CD4-positive, alpha-beta T cell treated with Interleukin-6 at 100 ng/mL for 8 hours (primary cell): ENCODE data around the gene OR51F2.
"Not testable (repeated sequence)": the region's sequence is repeated elsewhere in the genome, so short reads cannot be mapped to it uniquely, and the experiment has no call there.

ENCODE experiments used
- DNase-seq: peaks from one replicate; pipeline ENCODE4 v3.0.0-alpha.2; 2020; ENCODE audit warnings: mixed read lengths, low spot score

The OR51F2 gene, protein sequence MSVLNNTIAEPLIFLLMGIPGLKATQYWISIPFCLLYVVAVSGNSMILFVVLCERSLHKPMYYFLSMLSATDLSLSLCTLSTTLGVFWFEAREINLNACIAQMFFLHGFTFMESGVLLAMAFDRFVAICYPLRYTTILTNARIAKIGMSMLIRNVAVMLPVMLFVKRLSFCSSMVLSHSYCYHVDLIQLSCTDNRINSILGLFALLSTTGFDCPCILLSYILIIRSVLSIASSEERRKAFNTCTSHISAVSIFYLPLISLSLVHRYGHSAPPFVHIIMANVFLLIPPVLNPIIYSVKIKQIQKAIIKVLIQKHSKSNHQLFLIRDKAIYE

DNA sequence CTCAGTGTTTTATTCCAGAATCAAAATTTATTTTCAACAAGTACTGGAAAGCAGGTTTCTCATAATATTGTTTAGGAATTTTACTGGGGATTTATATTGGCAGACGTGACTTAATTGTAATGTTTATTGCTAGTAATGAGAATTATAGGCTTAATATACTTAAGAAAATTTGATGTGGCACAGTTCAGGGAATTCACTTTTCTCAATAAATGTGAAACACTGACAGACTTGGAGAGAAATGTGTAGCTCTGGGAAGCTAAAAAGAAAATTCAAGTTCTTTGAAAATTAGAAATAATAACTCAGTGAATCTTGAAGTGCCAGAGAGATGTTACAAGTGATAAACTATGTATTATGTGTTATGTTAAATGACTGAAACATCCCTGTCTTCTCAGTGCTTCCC is at the start of gene OR51F2:
Gene OR51F2 (plus strand): TSS at position 301 of the 400 bp plus-strand sequence. CDS start 101 bp downstream, outside the sequence.
- no peak for DNase-seq

DNA sequence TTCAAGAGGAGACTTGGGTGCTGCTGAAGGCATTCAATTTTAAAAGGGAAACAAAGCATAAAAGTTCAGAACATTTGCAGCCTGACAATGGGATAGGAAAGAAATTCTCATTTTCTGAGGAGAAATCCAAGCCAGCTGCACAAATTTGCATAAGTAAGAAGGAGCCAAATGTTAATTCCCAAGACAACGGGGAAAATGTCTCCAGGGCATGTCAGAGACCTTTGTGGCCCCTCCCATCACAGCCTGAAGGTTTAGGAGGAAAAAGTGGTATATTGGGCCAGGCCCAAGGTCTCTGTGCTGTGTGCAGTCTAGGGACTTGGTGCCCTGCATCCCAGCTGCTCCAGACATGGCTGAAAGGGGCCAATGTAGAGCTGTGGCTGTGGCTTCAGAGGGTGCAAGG is 38.7 kb upstream of the OR51F2 start:
- no peak for DNase-seq

DNA sequence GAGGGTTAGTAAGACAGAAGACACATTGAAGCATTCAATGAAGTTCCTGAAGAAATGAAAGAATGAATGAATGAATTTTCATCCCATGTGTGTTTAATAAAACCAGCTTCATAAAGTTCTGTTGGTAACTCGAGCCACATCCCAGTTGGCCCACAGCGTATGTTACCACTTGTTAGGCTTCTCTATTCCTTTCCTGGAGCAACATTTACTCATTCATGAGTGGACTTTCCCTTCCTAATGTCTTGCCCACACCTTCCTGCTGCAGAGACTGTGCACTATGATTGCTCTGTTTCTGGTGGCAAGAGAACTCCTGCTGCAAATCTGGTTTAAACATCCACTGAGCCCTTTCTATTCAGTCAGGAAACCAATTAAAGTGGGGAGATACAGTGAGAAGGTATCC is 23.9 kb upstream of the OR51F2 start:
- no peak for DNase-seq

DNA sequence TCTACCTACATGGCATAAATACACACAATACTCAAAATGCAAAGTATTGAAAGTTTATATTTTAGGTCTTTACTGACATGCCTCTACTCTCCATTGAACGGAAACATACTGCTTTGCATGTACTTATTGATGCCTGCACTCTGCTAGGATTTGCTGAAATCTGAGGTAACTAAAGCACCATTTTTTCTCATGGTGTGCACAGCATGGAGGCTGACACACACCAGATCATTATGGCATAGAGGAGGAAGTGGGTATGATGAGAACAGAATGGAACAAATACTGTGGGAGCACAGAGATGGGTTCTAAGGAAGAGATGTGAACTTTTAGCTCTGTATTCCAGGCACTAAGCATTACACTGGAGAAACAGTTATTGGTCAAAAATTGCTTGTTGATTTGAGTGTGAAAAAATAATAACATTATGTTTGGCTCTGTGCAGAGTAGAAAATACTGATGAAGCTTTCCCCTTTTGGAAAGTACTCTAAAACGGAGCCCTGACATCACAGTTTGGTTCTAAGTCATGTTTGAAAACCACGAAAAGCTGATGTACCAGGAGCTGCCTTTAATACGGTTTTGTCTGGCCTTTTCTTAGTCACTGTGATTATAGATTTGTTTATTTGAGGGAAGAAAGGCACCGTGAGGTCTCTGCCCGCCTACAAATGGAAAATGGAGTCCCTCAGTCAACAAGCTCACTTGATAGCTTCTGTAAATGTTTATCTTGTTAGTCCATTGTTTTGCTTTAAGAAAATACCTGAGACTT is 22.5 kb upstream of the OR51F2 start:
- DNase-seq: no peak

DNA sequence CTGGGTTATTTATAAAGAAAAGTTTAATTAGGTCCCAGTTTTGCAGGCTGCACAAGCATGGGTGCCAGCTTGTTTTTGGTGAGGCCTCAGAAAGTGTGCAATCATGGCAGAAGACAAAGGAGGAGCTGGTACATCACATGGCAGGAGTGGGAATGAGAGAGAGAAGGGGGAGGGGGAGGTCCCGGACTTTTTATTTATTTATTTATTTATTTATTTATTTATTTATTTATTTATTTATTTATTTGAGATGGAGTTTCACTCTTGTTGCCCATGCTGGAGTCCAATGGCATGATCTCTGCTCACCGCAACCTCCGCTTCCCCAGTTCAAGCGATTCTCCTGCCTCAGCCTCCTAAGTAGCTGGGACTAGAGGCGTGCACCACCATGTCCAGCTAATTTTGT is 19.8 kb upstream of the OR51F2 start:
- DNase-seq: not testable (repeated sequence)

DNA sequence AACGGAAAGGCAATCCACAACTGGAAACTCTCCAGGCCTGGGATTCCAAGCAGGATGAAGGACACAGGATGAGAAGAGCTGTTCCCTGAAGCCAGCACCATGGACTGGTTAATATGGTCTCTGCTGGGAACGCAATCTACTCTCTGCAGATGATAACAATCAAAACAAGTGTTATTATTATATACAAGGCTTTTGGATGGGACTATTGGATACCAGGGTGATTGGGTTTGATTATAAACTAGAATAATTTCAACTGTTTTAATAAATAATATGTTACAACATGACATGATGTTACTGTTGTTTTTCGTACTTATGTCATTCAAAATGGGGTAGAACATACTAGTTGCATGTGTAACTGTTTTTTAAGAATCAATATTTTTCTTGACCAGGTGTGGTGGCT is 16.8 kb upstream of the OR51F2 start, which contains the start of gene OR52R1:
Gene OR52R1 (minus strand): TSS at position 101 of the 400 bp plus-strand sequence. CDS start 0 bp downstream, at position 101.
- no peak for DNase-seq

DNA sequence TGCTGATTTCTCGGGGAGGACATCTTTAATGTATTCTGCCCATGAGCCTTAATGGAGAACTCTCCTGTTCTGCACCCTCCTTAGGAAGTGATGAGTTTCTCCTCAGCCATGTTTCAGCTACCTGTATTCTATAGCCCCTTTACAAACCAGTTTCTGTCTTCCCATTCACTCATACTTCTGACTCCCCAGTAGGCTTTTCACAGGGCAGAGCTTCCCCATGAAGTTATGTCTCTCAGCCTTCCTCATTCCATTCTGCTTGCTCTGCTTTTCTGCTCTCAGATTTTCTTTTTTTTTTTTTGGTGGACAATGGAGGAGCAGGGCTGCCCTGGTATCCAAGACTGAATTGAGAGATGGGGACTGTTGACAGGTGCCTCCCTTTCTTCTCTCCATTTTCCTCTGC is 12.6 kb upstream of the OR51F2 start:
- no peak for DNase-seq

DNA sequence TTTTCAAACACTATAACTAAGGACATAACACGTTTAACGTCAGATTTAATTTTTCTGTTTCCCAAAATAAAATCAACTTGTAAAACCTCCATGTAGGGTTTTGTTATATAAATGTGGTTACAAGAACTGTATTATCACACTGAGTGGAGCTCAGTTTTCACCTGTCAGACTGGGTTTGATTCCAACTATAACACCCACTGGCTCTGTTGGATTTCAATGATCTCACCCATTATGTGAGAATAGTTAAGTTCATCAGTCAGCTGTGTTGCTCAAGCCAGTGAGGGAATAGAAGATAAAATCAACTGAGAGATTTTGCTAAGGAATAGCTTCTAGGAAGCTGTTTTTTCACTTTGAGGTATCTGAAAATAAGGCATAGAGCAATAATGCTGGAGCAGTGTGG is 11.9 kb upstream of the OR51F2 start:
- DNase-seq: no peak

DNA sequence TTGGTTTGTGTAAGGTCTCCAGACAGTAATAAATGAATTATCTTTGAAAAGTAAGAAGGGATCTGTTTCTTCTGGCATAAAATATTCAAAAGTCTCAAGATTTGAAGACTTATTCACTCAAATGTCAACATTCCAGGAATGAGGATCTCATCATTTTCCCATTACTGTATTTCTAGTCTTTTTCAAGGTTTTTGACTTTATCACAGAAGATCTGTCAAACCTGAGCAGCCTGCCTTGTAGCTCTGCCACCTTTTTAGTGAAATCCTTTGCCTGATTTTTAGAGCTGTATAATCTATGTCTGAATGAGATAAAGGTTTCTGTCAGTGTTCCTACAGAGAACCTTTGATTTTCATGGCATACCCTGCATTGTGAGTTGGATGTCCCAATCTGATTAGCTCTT is 4.0 kb downstream of the OR51F2 start:
- DNase-seq: no peak

DNA sequence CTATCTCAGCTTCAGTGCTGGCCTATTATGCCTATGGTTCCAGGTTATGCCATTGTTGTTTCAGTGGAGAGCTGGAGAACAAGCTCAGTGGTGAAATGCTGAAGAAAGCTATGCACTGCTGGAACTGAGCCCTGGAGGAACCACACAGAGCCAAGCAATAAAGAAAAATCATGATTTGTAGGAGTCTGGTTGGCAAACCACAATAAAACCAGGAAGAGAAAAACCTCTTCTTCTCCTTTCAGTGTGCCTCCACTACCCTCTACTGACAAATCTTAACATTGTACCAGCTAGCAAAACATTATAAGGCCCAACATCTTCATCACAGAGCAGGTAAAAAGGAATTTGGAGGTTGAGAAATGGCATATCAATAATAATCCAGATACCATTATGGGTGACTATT is 5.3 kb downstream of the OR51F2 start:
- no peak for DNase-seq

DNA sequence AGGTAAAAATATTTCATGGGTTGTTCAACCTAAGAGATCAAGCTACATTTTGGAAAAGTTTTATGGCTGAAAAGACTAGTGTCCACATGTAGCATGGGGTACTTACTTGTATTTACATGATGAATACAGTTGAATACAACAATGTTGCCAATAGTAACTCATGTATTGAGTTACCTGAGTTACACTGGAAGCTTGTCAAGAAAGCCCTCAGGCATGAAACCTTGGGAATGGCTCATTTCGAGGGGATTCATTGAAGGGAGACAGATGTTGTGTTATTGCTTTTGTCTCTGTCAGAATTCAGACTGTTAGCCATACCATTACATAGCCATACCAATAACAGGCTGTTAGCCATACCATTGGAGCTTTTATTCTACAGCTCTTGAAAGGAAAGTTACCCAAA is 9.2 kb downstream of the OR51F2 start:
- no peak for DNase-seq

DNA sequence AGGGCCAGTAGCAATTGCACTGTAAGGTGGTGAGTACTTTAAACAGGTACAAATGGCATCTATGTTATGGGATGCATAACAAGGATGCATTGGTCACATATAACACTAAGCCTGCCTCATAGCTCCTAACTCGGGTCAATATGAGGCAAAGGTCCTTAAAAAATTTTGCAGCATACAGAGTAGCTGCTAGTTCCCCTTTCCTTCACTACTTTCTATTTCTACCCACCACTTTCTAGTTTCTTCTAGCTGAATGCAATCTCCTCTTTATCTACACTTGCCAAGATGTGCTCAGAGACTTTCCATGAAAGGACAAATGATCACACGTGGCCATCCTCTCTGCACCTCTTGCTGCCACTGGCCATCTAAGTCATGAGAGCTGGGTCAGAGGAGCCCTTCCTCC is 9.8 kb downstream of the OR51F2 start:
- DNase-seq: no peak

DNA sequence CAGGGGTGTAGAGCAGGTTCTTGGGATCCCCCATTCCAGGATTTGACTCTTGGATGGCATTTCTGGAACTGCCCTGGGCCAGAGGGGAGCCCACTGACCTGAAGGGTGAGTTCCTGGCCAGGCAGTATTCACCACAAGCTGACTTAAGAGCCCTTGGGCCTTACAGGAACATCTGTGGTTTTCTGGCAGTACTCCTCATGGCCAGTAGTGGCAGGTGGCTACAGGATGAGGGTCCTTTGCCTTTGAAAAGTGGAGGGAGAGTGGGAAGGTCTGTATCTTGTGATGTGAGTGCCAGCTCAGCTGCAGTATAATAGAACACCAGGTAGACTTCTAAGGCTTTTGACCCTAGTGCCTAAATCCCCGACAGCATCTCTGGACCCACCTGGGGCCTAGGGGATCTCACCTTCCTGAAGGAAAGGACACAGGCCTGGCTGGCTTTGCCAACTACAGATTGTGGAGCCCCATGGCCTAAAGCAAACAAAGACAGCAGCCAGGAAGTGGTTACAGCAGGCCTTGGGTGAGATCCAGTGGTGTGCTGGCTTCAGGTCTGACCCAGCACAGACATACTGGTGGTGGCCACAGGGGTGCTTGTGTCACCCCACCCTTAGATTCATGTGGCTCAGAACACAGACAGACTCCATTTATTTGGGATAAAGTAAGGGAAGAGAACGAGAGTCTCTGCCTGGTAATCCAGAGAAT is 18.9 kb downstream of the OR51F2 start:
- no peak for DNase-seq

DNA sequence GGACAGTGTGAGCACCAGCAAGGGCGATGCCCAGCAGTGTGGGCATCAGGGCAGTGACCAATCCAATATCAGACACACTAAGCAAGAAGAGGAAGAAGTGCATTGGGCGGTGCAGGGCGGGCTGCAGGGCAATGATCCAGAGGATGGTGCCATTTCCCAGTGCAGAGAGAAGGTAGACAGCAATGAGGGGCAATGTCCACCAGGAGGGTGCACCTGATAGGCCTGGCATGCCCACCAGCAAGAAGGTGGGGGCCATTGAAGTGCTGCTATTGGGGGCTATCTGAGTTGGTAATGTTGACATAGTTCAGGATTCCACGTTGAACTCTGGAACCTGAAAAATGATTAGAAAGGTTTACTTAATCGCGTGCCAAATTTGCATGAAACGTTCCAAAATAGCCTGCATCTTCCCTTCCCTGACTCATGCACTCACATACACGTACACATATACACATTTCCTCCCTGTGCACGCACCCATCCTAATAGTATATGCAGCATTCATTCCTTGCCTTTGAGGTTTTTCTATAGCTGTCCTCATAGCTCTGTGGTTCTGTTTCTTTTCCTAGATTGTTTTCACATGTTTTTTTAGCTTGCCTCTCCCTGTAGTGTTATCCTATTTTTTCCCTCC is 27.9 kb downstream of the OR51F2 start, which contains the start of gene OR51S1:
Gene OR51S1 (minus strand): TSS at position 301 of the 625 bp plus-strand sequence. CDS start 0 bp downstream, at position 301.
- no peak for DNase-seq

DNA sequence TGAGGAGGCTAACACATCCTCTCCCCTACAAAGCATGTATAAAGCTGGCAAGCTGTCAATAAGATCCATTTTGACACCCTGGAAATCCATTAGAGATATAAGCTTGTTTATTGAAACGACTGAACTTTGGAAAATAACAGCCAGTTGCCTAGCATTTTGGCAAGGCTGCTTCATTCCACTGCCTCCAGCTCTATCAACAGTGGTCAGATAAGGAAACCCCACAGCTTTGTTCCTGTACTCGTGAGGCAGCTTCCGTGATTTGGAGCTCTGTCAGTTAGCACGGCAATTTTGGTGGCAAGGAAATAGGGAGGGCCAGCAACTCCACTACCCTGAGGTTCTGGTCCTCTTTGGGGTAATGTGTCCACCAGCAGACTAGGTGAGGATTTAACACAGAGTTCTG is 29.9 kb downstream of the OR51F2 start:
- DNase-seq: no peak

DNA sequence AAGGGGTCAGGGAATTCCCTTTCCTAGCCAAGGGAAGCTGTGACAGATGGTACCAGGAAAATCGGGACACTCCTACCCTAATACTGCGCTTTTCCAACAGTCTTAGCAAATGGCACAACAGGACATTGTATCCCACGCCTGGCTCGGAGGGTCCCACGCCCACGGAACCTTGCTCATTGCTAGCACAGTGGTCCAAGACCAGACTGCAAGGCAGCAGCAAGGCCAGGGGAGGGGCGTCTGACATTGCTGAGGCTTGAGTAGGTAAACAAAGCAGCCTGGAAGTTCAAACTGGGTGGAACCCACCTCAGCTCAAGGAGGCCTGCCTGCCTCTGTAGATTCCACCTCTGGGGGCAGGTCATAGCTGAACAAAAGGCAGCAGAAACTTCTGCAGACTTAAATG is 33.2 kb downstream of the OR51F2 start:
- DNase-seq: not testable (repeated sequence)

DNA sequence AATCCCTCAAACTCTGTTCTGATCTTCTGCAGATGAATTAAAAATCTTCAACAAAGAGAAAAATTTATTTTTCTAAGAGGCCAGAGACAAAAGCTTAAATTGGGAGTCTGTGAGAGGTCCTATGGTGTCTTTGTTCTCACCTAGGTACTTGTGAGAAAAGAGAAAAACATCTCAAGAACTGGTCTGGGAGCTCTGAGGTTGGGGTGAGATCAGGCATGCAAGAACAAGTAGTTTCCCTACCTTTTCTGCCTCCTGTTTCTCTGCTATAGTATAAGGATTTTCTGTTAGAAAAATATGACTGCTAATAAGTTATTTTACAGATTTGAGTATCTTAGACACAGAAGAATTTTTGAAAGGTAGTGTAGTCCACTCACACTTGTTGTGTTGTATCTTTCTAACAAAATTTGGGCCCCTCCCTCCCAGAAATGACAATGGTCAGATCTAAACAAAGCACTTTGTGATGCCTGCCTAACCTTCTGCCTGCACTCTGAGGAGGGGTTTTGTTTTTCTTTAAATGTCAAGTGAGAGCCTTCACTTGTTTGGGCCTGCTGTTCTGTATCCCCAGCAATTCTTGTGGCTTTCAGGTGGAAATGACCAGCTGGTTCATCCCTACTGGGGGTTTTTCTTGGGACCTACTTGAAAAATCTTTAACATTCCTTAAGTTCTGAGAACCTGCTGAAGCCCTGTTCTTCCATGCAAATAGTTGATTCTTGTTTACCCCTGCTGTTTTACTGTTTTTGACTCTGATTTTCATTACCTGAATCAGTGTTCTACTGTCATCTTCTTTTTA is 41.5 kb downstream of the OR51F2 start:
- no peak for DNase-seq

DNA sequence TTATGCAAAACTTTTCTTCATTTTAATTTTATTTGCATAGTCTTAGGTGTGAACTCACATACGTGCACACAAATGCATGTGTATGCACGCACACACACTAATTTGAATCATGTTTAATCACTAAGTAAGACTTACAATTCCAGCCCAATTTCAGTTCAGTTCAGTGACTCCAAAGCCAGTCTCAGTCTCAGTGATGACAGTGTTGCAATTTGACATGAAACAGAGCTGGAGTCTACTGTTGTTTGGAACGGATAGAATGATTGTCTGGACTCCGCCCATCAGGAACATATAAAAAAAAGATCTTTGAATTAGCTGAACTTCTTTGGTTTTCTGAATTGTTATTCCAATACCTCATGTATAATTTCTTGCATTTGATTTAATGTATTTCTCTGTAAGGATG is 42.8 kb downstream of the OR51F2 start:
- DNase-seq: no peak

DNA sequence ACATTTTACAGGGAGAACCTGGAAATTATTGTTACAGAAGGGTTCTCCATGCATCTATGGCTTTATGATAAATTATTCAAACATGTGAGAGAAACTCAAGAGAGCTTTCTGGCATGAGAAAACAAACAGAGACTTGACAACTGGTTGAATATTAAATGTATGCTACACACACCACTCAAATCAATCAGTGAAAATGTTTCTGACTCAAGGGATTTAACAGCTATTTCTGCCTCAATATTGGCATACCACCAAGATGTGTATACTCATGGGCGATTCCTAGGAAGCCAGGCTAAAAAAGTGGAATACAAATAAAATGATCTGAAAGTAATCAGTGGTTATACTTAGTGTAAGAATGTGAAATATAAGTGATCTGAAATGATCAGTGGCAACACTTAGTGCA is 44.7 kb downstream of the OR51F2 start:
- DNase-seq: no peak
